ENCODE results near the gene GET4.

DNA sequence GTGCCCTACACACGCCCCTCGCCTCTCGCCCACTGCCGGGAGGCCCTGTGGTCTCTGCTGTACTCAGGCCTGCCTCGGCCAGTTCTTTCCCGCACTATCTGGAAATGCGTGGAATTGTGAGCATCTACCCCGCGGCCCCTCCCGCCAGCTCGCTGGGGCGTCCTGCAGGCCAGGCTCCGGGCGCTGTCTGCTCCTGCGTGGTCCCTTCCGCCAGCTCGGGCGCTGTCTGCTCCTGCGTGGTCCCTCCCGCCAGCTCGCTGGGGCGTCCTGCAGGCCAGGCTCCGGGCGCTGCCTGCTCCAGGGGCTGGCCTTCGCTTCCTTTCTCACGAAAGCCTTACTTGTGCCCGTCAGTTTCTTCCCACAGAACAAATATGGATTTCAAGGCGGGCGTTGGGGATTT lies 14.9 kb downstream of the GET4 start:
- TF ChIP-seq GATA2 (IDR thresholded peaks at IDR 0.05; ENCODE audit: low read depth, low read length) (no peak), GATA3 (IDR thresholded peaks at IDR 0.05; ENCODE audit: low read depth, low read length) (no peak)

All from SH-SY5Y (cell line).